HL-60 (cell line): ENCODE measurements around the gene MXD4.

ENCODE experiments used
- DNase-seq, 2 experiments: peaks; one replicate each; pipeline ENCODE4 v3.0.0-alpha.2; 2010 to 2020; ENCODE audit warnings: low read depth in 1 of 2, low spot score in 1 of 2
- H3K27ac ChIP-seq: fragments of 250-450 bp; sonication (Bioruptor Pico); replicated peaks from 2 replicates; pipeline ENCODE4 v1.5.1; 2020; ENCODE audit warnings: mild to moderate bottlenecking, moderate library complexity
- H3K27me3 ChIP-seq: fragments of 250-450 bp; sonication (Bioruptor Pico); 2 replicates; pipeline ENCODE4 v1.5.1; 2021; ENCODE audit warnings: mild to moderate bottlenecking, moderate library complexity; ENCODE audit not compliant: insufficient read depth, poor library complexity, severe bottlenecking
- H3K4me3 ChIP-seq: replicated peaks from 2 replicates; pipeline ENCODE4 v1.5.1; 2011; ENCODE audit warnings: mild to moderate bottlenecking, control low read depth, low read length; ENCODE audit not compliant: insufficient read depth
- GABPA ChIP-seq: IDR thresholded peaks from 2 replicates; pipeline ENCODE4 v1.6.1; 2012; ENCODE audit warnings: low read depth
- POLR2AphosphoS5 ChIP-seq: IDR thresholded peaks from 2 replicates; pipeline ENCODE4 v1.6.1; 2012; ENCODE audit warnings: low read depth
- SPI1 ChIP-seq: IDR thresholded peaks from 2 replicates; pipeline ENCODE4 v1.6.1; 2012; ENCODE audit warnings: low read depth, mild to moderate bottlenecking, borderline replicate concordance
- TF ChIP-seq, protein P1 (sequence below): IDR thresholded peaks from 2 replicates; pipeline ENCODE4 v1.6.1; 2012; ENCODE audit warnings: low read depth; ENCODE audit not compliant: insufficient replicate concordance
- TF ChIP-seq, protein P2 (sequence below): IDR thresholded peaks from one replicate; pipeline ENCODE4 v1.5.1; 2011; ENCODE audit warnings: low read length, control low read depth, inconsistent platforms; ENCODE audit not compliant: insufficient read depth

MXD4 gene

DNA sequence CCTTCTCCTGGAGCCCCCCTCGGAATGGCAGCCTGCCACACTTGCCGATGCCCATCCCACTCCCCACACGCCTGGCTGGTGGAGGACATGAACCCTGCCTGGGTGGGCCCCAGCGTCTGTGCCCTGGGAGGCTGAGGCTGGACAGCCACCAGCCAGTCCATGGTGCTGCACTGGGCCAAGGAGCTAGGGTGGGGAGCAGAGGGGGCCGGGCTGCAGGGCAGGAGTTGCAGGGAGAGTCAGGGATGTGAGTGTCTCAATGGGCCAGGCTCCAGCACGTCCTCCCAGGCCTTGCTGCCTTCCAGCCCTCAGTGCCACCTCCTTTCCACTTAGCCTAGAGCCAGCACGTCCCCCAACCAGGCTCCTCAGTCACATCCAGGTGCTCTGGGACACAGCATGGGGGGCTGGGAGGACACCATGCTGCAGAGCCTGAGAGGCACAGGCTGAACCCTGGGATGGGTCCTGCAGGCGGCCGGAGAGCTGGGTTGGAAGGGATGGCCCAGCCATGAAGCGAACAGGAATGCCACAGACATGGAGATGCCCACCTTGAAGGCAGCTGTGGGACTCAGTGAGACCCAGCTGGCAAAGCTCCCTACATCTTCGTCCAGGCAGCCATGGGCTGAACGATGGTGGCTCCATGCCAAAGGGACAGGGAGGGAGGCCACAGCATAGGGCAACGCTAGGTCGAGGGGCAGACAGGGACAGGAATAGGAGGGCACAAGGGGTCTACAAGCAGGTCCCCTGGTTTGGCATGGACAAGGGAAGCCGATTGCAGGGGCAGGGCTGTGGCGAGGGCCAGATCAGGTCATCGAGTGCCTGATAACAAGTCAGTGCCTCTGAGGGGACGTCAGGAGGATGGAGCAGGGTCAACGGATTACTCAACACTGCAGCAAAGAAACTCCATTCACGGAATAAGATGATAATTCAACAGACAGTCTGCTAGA is 30.1 kb upstream of the MXD4 start:
- TF ChIP-seq, protein P1, sequence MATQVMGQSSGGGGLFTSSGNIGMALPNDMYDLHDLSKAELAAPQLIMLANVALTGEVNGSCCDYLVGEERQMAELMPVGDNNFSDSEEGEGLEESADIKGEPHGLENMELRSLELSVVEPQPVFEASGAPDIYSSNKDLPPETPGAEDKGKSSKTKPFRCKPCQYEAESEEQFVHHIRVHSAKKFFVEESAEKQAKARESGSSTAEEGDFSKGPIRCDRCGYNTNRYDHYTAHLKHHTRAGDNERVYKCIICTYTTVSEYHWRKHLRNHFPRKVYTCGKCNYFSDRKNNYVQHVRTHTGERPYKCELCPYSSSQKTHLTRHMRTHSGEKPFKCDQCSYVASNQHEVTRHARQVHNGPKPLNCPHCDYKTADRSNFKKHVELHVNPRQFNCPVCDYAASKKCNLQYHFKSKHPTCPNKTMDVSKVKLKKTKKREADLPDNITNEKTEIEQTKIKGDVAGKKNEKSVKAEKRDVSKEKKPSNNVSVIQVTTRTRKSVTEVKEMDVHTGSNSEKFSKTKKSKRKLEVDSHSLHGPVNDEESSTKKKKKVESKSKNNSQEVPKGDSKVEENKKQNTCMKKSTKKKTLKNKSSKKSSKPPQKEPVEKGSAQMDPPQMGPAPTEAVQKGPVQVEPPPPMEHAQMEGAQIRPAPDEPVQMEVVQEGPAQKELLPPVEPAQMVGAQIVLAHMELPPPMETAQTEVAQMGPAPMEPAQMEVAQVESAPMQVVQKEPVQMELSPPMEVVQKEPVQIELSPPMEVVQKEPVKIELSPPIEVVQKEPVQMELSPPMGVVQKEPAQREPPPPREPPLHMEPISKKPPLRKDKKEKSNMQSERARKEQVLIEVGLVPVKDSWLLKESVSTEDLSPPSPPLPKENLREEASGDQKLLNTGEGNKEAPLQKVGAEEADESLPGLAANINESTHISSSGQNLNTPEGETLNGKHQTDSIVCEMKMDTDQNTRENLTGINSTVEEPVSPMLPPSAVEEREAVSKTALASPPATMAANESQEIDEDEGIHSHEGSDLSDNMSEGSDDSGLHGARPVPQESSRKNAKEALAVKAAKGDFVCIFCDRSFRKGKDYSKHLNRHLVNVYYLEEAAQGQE = no peak
- TF ChIP-seq, protein P2, sequence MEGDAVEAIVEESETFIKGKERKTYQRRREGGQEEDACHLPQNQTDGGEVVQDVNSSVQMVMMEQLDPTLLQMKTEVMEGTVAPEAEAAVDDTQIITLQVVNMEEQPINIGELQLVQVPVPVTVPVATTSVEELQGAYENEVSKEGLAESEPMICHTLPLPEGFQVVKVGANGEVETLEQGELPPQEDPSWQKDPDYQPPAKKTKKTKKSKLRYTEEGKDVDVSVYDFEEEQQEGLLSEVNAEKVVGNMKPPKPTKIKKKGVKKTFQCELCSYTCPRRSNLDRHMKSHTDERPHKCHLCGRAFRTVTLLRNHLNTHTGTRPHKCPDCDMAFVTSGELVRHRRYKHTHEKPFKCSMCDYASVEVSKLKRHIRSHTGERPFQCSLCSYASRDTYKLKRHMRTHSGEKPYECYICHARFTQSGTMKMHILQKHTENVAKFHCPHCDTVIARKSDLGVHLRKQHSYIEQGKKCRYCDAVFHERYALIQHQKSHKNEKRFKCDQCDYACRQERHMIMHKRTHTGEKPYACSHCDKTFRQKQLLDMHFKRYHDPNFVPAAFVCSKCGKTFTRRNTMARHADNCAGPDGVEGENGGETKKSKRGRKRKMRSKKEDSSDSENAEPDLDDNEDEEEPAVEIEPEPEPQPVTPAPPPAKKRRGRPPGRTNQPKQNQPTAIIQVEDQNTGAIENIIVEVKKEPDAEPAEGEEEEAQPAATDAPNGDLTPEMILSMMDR = no peak
- TF ChIP-seq SPI1 (no peak), POLR2AphosphoS5 (no peak), GABPA (no peak)
- no peak for DNase-seq
- no peaks in the 10 kb centered on the region for H3K27me3 ChIP-seq
- no peak overlapping the region for H3K4me3 ChIP-seq
- H3K27ac ChIP-seq = no peak overlapping the region

DNA sequence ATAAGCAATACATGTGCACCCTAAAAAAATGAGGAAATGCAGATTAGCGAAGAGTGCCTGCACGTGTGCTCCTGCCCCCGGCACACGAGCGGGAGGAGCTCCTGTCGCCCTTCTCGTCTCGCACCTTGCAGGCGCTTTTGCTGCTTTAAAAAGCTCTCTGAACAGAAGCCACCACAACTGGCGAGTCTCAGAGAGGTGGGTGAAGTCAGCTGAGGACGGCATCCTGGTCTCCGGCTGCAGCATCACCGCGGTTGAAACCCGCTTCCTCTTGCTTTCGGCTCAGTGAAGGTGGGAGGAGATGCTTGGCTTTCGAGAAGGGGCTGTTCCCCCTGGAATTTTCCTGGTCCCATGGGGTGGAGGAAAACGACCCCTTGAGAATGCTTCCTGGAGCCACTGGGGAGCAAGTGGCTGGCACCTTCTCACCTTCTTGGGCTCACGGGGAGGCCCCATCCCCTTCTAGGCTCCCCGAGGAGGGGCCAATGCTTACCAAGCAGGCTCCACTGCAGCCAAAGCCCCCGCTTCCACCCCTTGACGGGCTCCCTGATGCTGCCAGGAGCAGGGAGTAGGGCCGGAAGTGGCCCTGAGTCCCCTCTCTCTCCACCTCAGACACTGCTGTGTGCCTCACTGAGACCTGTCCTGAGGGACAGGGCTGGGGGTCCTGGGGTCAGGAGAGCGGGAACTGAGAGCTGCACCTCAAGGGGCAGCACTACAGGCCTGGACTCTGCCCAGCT is 29.2 kb upstream of the MXD4 start:
- H3K27ac ChIP-seq = no peak overlapping the region

DNA sequence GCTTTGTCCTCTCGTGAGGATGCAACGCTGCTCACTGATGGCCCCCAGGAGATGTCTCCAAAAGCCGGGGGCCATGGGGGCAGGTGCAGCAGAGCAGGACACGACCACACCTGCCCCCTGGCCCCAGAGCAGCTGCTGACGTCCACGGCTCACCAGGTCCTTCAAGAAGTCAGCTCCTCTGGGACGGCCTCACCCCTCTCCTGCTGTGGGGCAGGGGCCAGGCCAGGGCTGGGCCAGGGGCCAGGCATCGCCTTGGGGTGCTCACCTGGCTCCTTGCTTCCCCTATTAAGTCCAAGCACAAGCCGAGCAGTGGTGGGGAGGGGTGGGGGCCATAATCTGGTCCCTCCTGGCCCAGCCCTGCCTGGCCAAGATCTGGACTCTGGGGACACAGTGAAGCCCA is 28.6 kb upstream of the MXD4 start:
- no peak for DNase-seq
- Histone ChIP-seq H3K27me3 (no peaks in the 10 kb centered on the region), H3K4me3 (no peak overlapping the region), H3K27ac (no peak overlapping the region)
- TF ChIP-seq GABPA (no peak), POLR2AphosphoS5 (no peak)
- TF ChIP-seq, protein P2 = no peak
- TF ChIP-seq, protein P1 = no peak

More for the DNA sequence above, 29.2 kb upstream of the MXD4 start:
- Histone ChIP-seq H3K4me3 (no peak overlapping the region), H3K27me3 (no peaks in the 10 kb centered on the region)
- peak; percentile 84; the same call in 1 of the 2 replicates for TF ChIP-seq SPI1
- TF ChIP-seq, protein P2 = no peak
- peak in 1 of 2 experiments; percentile 51 for DNase-seq
